ENCODE data around the gene ANG.

DNA sequence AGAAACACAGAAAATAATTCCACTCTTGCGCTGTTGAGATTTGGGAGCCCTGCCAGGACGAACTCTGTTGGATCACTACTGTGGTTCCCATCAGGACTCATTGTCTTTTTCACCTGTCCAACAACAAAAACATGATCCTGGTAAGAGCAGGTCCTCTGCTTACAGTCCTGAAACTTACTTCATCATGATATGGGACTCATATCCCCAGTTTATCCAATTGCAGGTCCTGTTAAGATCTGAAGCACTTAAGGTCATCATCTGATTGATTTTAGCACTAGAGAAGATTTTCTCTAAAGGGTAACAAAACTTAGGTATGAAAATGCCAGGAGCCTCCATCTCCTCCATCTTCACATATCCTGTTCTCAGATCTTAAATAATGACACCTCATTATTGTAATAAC lies 47.0 kb upstream of the ANG start, which contains the start of gene OR6S1:
- TF ChIP-seq, protein P1, sequence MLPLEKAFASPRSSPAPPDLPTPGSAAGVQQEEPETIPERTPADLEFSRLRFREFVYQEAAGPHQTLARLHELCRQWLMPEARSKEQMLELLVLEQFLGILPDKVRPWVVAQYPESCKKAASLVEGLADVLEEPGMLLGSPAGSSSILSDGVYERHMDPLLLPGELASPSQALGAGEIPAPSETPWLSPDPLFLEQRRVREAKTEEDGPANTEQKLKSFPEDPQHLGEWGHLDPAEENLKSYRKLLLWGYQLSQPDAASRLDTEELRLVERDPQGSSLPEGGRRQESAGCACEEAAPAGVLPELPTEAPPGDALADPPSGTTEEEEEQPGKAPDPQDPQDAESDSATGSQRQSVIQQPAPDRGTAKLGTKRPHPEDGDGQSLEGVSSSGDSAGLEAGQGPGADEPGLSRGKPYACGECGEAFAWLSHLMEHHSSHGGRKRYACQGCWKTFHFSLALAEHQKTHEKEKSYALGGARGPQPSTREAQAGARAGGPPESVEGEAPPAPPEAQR (tag by site-specific recombination; IDR thresholded peaks at IDR 0.05), result no peak
- TF ChIP-seq YY1 (tag by site-specific recombination; IDR thresholded peaks at IDR 0.05) (no peak), ZNF146 (tag by site-specific recombination; IDR thresholded peaks at IDR 0.05) (no peak), SALL2 (tag by site-specific recombination; IDR thresholded peaks at IDR 0.05; ENCODE audit: borderline replicate concordance) (no peak), ZBTB21 (tag by site-specific recombination; IDR thresholded peaks at IDR 0.05) (no peak), ZNF354C (tag by site-specific recombination; IDR thresholded peaks at IDR 0.05; ENCODE audit: borderline replicate concordance, low read depth) (no peak), ZNF624 (tag by site-specific recombination; IDR thresholded peaks at IDR 0.05) (no peak), ZNF555 (tag by site-specific recombination; conservative IDR thresholded peaks at IDR 0.05) (no peak), ZNF394 (tag by site-specific recombination; IDR thresholded peaks at IDR 0.05; ENCODE audit: borderline replicate concordance) (no peak), PRDM10 (tag by site-specific recombination; IDR thresholded peaks at IDR 0.05) (no peak), ZNF311 (tag by site-specific recombination; IDR thresholded peaks at IDR 0.05; ENCODE audit: borderline replicate concordance) (no peak), BCL11B (tag by site-specific recombination; IDR thresholded peaks at IDR 0.05; ENCODE audit: low read depth) (no peak)
- TF ChIP-seq, protein P2, sequence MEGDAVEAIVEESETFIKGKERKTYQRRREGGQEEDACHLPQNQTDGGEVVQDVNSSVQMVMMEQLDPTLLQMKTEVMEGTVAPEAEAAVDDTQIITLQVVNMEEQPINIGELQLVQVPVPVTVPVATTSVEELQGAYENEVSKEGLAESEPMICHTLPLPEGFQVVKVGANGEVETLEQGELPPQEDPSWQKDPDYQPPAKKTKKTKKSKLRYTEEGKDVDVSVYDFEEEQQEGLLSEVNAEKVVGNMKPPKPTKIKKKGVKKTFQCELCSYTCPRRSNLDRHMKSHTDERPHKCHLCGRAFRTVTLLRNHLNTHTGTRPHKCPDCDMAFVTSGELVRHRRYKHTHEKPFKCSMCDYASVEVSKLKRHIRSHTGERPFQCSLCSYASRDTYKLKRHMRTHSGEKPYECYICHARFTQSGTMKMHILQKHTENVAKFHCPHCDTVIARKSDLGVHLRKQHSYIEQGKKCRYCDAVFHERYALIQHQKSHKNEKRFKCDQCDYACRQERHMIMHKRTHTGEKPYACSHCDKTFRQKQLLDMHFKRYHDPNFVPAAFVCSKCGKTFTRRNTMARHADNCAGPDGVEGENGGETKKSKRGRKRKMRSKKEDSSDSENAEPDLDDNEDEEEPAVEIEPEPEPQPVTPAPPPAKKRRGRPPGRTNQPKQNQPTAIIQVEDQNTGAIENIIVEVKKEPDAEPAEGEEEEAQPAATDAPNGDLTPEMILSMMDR (tag by site-specific recombination; IDR thresholded peaks at IDR 0.05), result no peak
- TF ChIP-seq, protein P3, sequence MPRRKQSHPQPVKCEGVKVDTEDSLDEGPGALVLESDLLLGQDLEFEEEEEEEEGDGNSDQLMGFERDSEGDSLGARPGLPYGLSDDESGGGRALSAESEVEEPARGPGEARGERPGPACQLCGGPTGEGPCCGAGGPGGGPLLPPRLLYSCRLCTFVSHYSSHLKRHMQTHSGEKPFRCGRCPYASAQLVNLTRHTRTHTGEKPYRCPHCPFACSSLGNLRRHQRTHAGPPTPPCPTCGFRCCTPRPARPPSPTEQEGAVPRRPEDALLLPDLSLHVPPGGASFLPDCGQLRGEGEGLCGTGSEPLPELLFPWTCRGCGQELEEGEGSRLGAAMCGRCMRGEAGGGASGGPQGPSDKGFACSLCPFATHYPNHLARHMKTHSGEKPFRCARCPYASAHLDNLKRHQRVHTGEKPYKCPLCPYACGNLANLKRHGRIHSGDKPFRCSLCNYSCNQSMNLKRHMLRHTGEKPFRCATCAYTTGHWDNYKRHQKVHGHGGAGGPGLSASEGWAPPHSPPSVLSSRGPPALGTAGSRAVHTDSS (tag by site-specific recombination; IDR thresholded peaks at IDR 0.05), result no peak
